Body of pancreas (tissue), 2 donors: ENCODE results near the gene RET. TPM values are rescaled to one million over a fixed set of nuclear protein-coding genes. Genes with fewer than 3 reads are reported as not detected.

Source experiments
- total RNA-seq, 2 donors: library from RNA; depleted of rRNA; stranded (reverse); fragments of >200 nt; gene quantifications; one replicate each; pipeline ENCODE4 v1.1.0, GENCODE V29; 2016

RET gene
- total RNA-seq, 2 donors from 2014 or later: 0.78 to 1.6 TPM

Other genes starting within 250 kb of the RET start
- gene CSGALNACT2, start 61.4 kb downstream of the RET start, total RNA-seq: 1 to 10 TPM; 6.9 to 9.6 TPM
- 1 to 10 TPM in 1 of 2 donors, under 1 TPM in 1; 0.66 to 2.6 TPM for gene RASGEF1A, start 190.0 kb downstream of the RET start, total RNA-seq